ENCODE measurements around the gene RABGAP1L. TPM values are rescaled to one million over a fixed set of nuclear protein-coding genes. Genes with fewer than 3 reads are reported as not detected.

The RABGAP1L gene
- total RNA-seq, 1 donor from 2014 or later = 30.2 TPM

DNA sequence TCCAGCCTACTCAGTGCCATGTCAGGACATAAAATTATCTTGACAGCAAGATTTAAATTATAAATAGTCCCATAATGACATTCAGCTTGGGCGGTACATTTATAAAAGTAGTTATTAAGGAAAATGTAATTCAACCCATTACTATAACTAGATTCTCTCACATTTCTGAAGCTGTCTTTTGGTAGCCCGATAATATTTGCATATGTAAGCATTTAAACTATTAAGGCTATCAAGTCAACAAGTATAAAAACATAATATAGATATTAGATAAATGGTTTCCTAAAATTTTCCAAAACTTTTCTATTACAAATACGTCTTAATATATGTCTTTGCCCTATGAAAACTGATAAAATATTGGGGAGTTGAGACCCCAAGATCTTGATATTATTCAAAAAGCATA is 266.8 kb downstream of the RABGAP1L start:
- TF ChIP-seq, protein P1, sequence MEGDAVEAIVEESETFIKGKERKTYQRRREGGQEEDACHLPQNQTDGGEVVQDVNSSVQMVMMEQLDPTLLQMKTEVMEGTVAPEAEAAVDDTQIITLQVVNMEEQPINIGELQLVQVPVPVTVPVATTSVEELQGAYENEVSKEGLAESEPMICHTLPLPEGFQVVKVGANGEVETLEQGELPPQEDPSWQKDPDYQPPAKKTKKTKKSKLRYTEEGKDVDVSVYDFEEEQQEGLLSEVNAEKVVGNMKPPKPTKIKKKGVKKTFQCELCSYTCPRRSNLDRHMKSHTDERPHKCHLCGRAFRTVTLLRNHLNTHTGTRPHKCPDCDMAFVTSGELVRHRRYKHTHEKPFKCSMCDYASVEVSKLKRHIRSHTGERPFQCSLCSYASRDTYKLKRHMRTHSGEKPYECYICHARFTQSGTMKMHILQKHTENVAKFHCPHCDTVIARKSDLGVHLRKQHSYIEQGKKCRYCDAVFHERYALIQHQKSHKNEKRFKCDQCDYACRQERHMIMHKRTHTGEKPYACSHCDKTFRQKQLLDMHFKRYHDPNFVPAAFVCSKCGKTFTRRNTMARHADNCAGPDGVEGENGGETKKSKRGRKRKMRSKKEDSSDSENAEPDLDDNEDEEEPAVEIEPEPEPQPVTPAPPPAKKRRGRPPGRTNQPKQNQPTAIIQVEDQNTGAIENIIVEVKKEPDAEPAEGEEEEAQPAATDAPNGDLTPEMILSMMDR (IDR thresholded peaks at IDR 0.05; ENCODE audit: unreplicated experiment) = no peak
- Mint-ChIP-seq H3K4me1 (ENCODE audit: unreplicated experiment) (no peaks in the 10 kb centered on the region), H3K4me3 (ENCODE audit: unreplicated experiment) (no peak overlapping the region), H3K9me3 (ENCODE audit: unreplicated experiment) (no peaks in the 10 kb centered on the region), H3K27me3 (ENCODE audit: unreplicated experiment) (no peaks in the 10 kb centered on the region), H3K27ac (ENCODE audit: unreplicated experiment) (no peak overlapping the region), H3K36me3 (ENCODE audit: low read depth, unreplicated experiment) (no peaks in the 10 kb centered on the region)
- no peak for DNase-seq (ENCODE audit: low spot score)

DNA sequence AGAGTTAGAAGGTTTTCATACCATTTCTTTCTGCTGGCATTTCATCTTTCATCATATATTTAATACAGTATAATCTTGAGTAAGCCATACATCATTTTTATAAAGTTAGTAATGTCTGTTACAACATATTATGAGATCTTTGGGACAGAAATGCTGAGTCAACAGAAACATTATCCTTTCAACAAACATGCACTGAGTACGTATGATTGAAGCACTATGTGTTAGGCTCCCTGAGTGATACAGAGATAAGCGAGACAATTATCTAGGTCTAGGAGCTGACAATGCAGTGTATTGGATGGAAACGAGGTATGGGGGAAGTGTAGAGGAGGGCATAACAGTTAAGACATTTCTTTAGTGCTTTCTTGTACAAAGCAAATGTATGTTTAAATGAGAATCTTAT is 268.7 kb downstream of the RABGAP1L start:
- Mint-ChIP-seq H3K4me1 (ENCODE audit: unreplicated experiment) (no peaks in the 10 kb centered on the region), H3K27me3 (ENCODE audit: unreplicated experiment) (no peaks in the 10 kb centered on the region), H3K27ac (ENCODE audit: unreplicated experiment) (no peak overlapping the region), H3K9me3 (ENCODE audit: unreplicated experiment) (no peaks in the 10 kb centered on the region), H3K36me3 (ENCODE audit: low read depth, unreplicated experiment) (no peaks in the 10 kb centered on the region), H3K4me3 (ENCODE audit: unreplicated experiment) (no peak overlapping the region)
- TF ChIP-seq, protein P1 (IDR thresholded peaks at IDR 0.05; ENCODE audit: unreplicated experiment) = no peak
- DNase-seq (ENCODE audit: low spot score) = no peak

DNA sequence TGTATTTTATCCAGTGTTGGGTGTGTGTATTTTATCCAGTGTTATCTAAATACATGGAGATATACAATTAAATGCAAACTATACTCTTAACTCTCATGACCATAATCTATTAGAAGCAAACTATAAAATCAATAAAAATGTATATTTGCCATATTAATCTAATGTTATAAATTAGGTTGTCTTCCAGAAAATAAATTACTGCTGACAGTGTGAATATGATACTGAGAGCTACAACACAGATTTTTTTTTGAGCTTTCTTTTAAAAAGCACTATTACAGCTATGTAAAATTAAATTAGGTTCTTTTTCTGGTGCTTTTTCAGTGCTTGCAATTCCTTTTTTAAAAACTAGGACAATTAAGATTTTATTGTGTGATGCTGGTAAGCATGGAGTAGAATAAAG is 269.4 kb downstream of the RABGAP1L start:
- DNase-seq (ENCODE audit: low spot score) = no peak
- Mint-ChIP-seq H3K9me3 (ENCODE audit: unreplicated experiment) (no peaks in the 10 kb centered on the region), H3K27ac (ENCODE audit: unreplicated experiment) (no peak overlapping the region), H3K4me3 (ENCODE audit: unreplicated experiment) (no peak overlapping the region), H3K36me3 (ENCODE audit: low read depth, unreplicated experiment) (no peaks in the 10 kb centered on the region), H3K27me3 (ENCODE audit: unreplicated experiment) (no peaks in the 10 kb centered on the region), H3K4me1 (ENCODE audit: unreplicated experiment) (no peaks in the 10 kb centered on the region)
- TF ChIP-seq, protein P1 (IDR thresholded peaks at IDR 0.05; ENCODE audit: unreplicated experiment) = no peak

DNA sequence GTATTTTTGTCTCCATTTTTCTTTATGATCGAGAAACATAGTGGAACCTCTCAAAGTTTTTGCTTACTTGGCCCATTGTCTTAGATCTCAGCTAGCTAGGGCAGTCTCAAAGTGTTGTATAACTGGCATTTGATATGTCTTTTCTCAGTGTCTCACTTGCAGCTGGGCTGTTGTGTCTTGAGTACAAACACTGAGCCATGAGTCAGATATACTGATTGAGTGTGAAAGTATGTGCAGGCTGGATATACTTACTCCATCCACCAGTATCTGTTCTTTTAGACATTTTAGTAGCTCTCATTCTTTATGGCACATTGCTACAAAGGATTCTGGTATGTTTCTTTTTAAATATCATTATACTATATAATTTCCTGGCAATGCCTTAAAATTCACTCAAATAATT is 274.1 kb downstream of the RABGAP1L start:
- H3K4me1 Mint-ChIP-seq (ENCODE audit: unreplicated experiment) = no peaks in the 10 kb centered on the region
- H3K9me3 Mint-ChIP-seq (ENCODE audit: unreplicated experiment) = no peaks in the 10 kb centered on the region
- no peak overlapping the region for H3K27ac Mint-ChIP-seq (ENCODE audit: unreplicated experiment)
- TF ChIP-seq, protein P1 (IDR thresholded peaks at IDR 0.05; ENCODE audit: unreplicated experiment) = no peak
- peaks cover 2% of the 10 kb centered on the region for H3K27me3 Mint-ChIP-seq (ENCODE audit: unreplicated experiment)
- no peak for DNase-seq (ENCODE audit: low spot score)
- H3K36me3 Mint-ChIP-seq (ENCODE audit: low read depth, unreplicated experiment) = peaks cover 5% of the 10 kb centered on the region
- H3K4me3 Mint-ChIP-seq (ENCODE audit: unreplicated experiment) = no peak overlapping the region

DNA sequence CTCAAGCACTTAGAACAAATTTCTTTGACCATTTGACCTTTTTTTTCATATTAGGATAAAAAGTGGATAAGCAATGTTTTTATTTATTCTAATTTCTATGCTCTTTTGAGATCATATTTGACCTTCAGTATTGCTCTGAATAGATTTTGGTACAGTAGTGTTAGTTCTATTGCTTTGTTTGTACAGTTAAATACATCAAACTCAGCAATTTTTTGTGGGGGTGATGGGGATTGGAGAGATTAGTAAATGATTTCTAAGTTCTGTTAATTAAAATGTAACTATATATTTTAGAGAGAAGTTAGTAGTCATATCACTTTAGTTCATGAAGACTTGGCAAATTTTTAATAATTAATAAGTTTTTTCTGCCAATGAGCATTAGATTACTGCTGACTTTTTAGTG is 286.0 kb downstream of the RABGAP1L start:
- TF ChIP-seq, protein P1 (IDR thresholded peaks at IDR 0.05; ENCODE audit: unreplicated experiment) = no peak
- H3K27ac Mint-ChIP-seq (ENCODE audit: unreplicated experiment) = no peak overlapping the region
- peaks cover 4% of the 10 kb centered on the region for H3K27me3 Mint-ChIP-seq (ENCODE audit: unreplicated experiment)
- DNase-seq (ENCODE audit: low spot score) = no peak
- H3K9me3 Mint-ChIP-seq (ENCODE audit: unreplicated experiment) = no peaks in the 10 kb centered on the region
- H3K4me3 Mint-ChIP-seq (ENCODE audit: unreplicated experiment) = no peak overlapping the region
- H3K4me1 Mint-ChIP-seq (ENCODE audit: unreplicated experiment) = peaks cover 10% of the 10 kb centered on the region
- H3K36me3 Mint-ChIP-seq (ENCODE audit: low read depth, unreplicated experiment) = no peaks in the 10 kb centered on the region

Data from endothelial cell (in vitro differentiated cells).